ENCODE measurements around the gene VAMP4. TPM values are rescaled to one million over a fixed set of nuclear protein-coding genes. Genes with fewer than 3 reads are reported as not detected.
A peak's percentile ranks its signal among the peaks of the same experiment; 100 is the strongest.

VAMP4 gene
- total RNA-seq, 1 experiment from 2014 or later = 9.3 TPM

DNA sequence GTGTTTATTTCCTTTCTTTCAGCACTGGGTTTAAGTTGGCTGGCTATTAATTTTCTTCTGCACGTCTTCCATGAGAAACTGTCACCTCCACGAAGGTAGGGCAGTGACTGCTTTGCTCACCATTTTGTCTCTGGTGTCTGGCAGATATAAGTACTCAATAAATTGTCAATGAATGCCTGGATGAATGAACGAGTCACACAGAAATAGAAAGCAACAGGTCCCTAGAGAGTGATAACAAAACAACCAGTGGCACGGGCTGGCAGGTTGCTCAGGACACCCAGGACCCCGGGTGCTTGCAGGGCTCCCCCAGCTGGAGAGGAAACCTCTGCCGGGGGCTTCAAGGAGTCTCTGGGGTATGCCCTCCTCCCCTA is 86.1 kb downstream of the VAMP4 start:
- Histone ChIP-seq H3K4me3 (ENCODE audit: low read depth in 2 of 2, low read length in 2 of 2) (no peak overlapping the region), H3K9me3 (ENCODE audit: control insufficient read depth, insufficient read depth, low read depth, low read length) (no peaks in the 10 kb centered on the region), H3K4me1 (ENCODE audit: control insufficient read depth, insufficient read depth, low read length) (no peaks in the 10 kb centered on the region), H3K27me3 (ENCODE audit: control insufficient read depth, insufficient read depth, low read length) (no peaks in the 10 kb centered on the region; the same call in 1 of the 2 replicates), H3K36me3 (ENCODE audit: control insufficient read depth, insufficient read depth, low read length) (no peaks in the 10 kb centered on the region), H3K27ac (ENCODE audit: low read length) (no peak overlapping the region)
- intact Hi-C loops (cut with micrococcal nuclease; ENCODE audit: unreplicated experiment) (no loop called here), in situ Hi-C loops (cut with HindIII; ENCODE audit: low pct_unique_long_range_greater_than_20kb, low sequenced_read_pairs) (no loop called here)
- DNase-seq (ENCODE audit: low read depth, low spot score) = no peak
- POLR2A ChIA-PET = no interaction called here
- CTCF ChIA-PET = no interaction called here
- no peak for ATAC-seq
- no peak for TF ChIP-seq POLR2AphosphoS5 (IDR thresholded peaks at IDR 0.05; ENCODE audit: low read depth, low read length)
- no TSS peak for BruUV-seq (replicated peaks)

DNA sequence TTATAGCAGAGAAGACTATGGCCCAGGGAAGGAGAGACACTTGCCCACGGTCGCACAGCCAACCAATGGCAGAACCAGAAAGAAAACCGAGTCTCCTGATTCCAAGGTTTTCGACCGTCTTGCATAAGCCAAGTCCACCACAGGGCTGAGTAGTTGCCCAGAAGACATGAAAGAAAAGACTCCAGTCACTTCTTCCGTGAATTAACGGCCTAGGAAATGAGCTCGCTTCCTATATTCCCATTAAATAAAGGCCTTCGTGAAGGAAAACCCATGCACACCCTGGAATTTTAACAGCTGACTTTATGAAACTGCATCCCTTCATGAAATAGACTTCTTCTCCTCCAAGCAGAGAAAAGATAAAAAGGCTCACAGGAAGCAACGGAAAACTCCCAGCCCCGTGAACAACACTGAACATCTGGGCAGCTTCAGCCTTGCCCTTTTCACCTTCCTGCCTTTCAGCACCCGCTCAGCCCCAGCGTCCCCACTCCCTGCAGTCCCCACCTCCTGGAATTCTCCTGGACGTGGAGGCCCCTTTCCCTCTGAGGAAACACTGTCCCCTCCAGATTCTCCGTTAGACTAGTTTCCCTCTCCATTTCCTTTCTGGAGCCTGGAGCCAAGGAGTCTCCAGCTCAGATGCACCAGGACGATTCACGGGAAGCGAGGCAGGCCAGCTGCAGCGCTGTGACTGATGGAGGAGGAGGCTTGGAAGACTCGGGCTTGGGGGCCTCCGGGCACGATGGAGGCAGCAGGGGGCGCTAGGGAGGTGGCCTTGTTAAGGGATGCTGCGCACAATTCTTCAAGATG is 86.7 kb downstream of the VAMP4 start:
- peak; percentile 56; the same call in 1 of the 2 replicates for ATAC-seq

More for the DNA sequence above, 86.7 kb downstream of the VAMP4 start:
- no peak overlapping the region for H3K4me3 ChIP-seq (ENCODE audit: low read depth in 2 of 2, low read length in 2 of 2)
- BruUV-seq (replicated peaks) = no TSS peak
- H3K4me1 ChIP-seq (ENCODE audit: control insufficient read depth, insufficient read depth, low read length) = no peaks in the 10 kb centered on the region
- DNase-seq (ENCODE audit: low read depth, low spot score) = peak; percentile 24
- TF ChIP-seq TCF7L2 (IDR thresholded peaks at IDR 0.05; ENCODE audit: low read depth, low read length) = no peak
- TF ChIP-seq, protein P1, sequence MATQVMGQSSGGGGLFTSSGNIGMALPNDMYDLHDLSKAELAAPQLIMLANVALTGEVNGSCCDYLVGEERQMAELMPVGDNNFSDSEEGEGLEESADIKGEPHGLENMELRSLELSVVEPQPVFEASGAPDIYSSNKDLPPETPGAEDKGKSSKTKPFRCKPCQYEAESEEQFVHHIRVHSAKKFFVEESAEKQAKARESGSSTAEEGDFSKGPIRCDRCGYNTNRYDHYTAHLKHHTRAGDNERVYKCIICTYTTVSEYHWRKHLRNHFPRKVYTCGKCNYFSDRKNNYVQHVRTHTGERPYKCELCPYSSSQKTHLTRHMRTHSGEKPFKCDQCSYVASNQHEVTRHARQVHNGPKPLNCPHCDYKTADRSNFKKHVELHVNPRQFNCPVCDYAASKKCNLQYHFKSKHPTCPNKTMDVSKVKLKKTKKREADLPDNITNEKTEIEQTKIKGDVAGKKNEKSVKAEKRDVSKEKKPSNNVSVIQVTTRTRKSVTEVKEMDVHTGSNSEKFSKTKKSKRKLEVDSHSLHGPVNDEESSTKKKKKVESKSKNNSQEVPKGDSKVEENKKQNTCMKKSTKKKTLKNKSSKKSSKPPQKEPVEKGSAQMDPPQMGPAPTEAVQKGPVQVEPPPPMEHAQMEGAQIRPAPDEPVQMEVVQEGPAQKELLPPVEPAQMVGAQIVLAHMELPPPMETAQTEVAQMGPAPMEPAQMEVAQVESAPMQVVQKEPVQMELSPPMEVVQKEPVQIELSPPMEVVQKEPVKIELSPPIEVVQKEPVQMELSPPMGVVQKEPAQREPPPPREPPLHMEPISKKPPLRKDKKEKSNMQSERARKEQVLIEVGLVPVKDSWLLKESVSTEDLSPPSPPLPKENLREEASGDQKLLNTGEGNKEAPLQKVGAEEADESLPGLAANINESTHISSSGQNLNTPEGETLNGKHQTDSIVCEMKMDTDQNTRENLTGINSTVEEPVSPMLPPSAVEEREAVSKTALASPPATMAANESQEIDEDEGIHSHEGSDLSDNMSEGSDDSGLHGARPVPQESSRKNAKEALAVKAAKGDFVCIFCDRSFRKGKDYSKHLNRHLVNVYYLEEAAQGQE (IDR thresholded peaks at IDR 0.05; ENCODE audit: insufficient read depth in 1 of 2, low read depth in 2 of 2, low read length in 1 of 2) = no peak
- TF ChIP-seq, protein P2, sequence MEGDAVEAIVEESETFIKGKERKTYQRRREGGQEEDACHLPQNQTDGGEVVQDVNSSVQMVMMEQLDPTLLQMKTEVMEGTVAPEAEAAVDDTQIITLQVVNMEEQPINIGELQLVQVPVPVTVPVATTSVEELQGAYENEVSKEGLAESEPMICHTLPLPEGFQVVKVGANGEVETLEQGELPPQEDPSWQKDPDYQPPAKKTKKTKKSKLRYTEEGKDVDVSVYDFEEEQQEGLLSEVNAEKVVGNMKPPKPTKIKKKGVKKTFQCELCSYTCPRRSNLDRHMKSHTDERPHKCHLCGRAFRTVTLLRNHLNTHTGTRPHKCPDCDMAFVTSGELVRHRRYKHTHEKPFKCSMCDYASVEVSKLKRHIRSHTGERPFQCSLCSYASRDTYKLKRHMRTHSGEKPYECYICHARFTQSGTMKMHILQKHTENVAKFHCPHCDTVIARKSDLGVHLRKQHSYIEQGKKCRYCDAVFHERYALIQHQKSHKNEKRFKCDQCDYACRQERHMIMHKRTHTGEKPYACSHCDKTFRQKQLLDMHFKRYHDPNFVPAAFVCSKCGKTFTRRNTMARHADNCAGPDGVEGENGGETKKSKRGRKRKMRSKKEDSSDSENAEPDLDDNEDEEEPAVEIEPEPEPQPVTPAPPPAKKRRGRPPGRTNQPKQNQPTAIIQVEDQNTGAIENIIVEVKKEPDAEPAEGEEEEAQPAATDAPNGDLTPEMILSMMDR (IDR thresholded peaks at IDR 0.05) = peak; percentile 75
- no peaks in the 10 kb centered on the region for H3K36me3 ChIP-seq (ENCODE audit: control insufficient read depth, insufficient read depth, low read length)
- ChIA-PET POLR2A (interaction anchor here (0.7 kb wide), 1 partner anchor 11 kb away, joined by 4 read pairs; no protein-coding TSS in a partner anchor), CTCF (interaction anchor here (0.6 to 1.7 kb wide), 2 partner anchors 10 to 48 kb away, joined by 3 to 5 read pairs; no protein-coding TSS in a partner anchor)
- in situ Hi-C loops (cut with HindIII; ENCODE audit: low pct_unique_long_range_greater_than_20kb, low sequenced_read_pairs) (no loop called here), intact Hi-C loops (cut with micrococcal nuclease; ENCODE audit: unreplicated experiment) (no loop called here)
- no peak overlapping the region for H3K27ac ChIP-seq (ENCODE audit: low read length)
- H3K9me3 ChIP-seq (ENCODE audit: control insufficient read depth, insufficient read depth, low read depth, low read length) = no peaks in the 10 kb centered on the region
- no peaks in the 10 kb centered on the region; the same call in 1 of the 2 replicates for H3K27me3 ChIP-seq (ENCODE audit: control insufficient read depth, insufficient read depth, low read length)
